ENCODE results near the gene RPL22. TPM values are rescaled to one million over a fixed set of nuclear protein-coding genes. Genes with fewer than 3 reads are reported as not detected.
A peak's percentile ranks its signal among the peaks of the same experiment; 100 is the strongest.

The RPL22 gene
- total RNA-seq, 1 experiment from 2014 or later, result 456 TPM

DNA sequence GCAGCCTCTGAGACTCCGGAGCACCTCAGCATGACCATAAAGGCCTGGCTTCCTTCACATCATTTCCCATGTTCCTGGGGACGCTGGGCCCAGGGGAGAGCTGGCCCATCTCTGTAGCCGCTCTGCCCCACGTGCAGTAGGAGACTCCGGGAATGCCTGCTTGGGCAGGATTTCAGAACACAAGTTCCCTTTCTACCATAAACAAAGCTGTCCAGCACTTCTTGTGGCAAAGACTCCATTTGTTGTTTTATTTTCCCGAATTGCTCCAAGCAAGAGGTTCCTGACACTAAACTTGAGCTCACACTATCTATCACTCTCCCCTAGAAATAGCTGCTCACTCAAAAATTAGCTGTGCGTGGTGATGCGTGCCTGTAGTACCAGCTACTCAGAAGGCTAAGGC lies 41.2 kb downstream of the RPL22 start:
- Histone ChIP-seq H3K4me1 (ENCODE audit: control insufficient read depth in 1 of 2, insufficient read depth in 2 of 2, low read length in 2 of 2) (peaks cover 21 to 26% of the 10 kb centered on the region in 2 experiments), H3K4me3 (replicated peaks in 1 of 2; ENCODE audit: low read depth in 1 of 2, low read length in 2 of 2) (peak overlapping the region in 1 of 2 experiments; percentile 12; a peak in 2 of 4 replicates), H3K27ac (ENCODE audit: low read depth, low read length) (peak overlapping the region; percentile 50), H3K4me2 (ENCODE audit: low read length) (peak overlapping the region; percentile 71), H3K36me3 (ENCODE audit: control insufficient read depth in 1 of 2, insufficient read depth in 2 of 2, low read length in 2 of 2) (no peaks in the 10 kb centered on the region), H3K27me3 (ENCODE audit: insufficient read depth, low read length) (no peaks in the 10 kb centered on the region), H3K9ac (ENCODE audit: low read length) (peak overlapping the region; percentile 26), H3K79me2 (ENCODE audit: insufficient read depth, low read length) (no peaks in the 10 kb centered on the region), H3K9me3 (ENCODE audit: control insufficient read depth in 1 of 2, insufficient read depth in 1 of 2, low read depth in 1 of 2, low read length in 2 of 2) (no peaks in the 10 kb centered on the region), H4K20me1 (ENCODE audit: insufficient read depth) (no peaks in the 10 kb centered on the region), H3K9me2 (ENCODE audit: insufficient read depth) (no peaks in the 10 kb centered on the region), H2AFZ (ENCODE audit: low read depth, low read length, poor library complexity, severe bottlenecking) (no peak overlapping the region)
- no peak for TF ChIP-seq ELF1 (IDR thresholded peaks at IDR 0.05; ENCODE audit: borderline replicate concordance, low read depth)
- TF ChIP-seq EZH2 (IDR thresholded peaks at IDR 0.05), result no peak
- TF ChIP-seq SRF (IDR thresholded peaks at IDR 0.05; ENCODE audit: low read depth), result no peak
- TF ChIP-seq RAD21 (IDR thresholded peaks at IDR 0.05; ENCODE audit: low read depth), result no peak
- no peak for TF ChIP-seq POLR2A (IDR thresholded peaks at IDR 0.05; ENCODE audit: borderline replicate concordance, extremely low read depth, insufficient read depth, insufficient read length)
- no peak for TF ChIP-seq ZFX (IDR thresholded peaks at IDR 0.05)
- TF ChIP-seq YY1 (IDR thresholded peaks at IDR 0.05; ENCODE audit: extremely low read depth, insufficient replicate concordance, low read depth, low read length), result no peak
- TF ChIP-seq FOSL1 (IDR thresholded peaks at IDR 0.05; ENCODE audit: low read depth), result no peak
- no peak for TF ChIP-seq EGR1 (IDR thresholded peaks at IDR 0.05; ENCODE audit: low read depth)
- TF ChIP-seq CBX3 (IDR thresholded peaks at IDR 0.05; ENCODE audit: low read depth), result no peak
- no peak for TF ChIP-seq ATF3 (IDR thresholded peaks at IDR 0.05)
- RAD21 ChIA-PET (ENCODE audit: low non-redundant PET in 1 of 2, low total read pairs in 2 of 2, uncharacterized antibody in 2 of 2, unreplicated experiment in 2 of 2), result no interaction called here
- intact Hi-C loops (cut with micrococcal nuclease), result no loop called here
- no TSS peak for BruUV-seq (replicated peaks)
- POLR2A ChIA-PET, result no interaction called here
- CTCF ChIA-PET, result interaction anchor here (1.7 kb wide), 1 partner anchor 47 kb away, joined by 6 read pairs; no protein-coding TSS in a partner anchor
- no peak for DNase-seq (ENCODE audit: low read depth, low spot score)
- ATAC-seq, result no peak

GRCh38 chr1:6157528-6158174 lies 41.7 kb downstream of the RPL22 start:
- no peaks in the 10 kb centered on the region for H3K9me3 ChIP-seq (ENCODE audit: control insufficient read depth in 1 of 2, insufficient read depth in 1 of 2, low read depth in 1 of 2, low read length in 2 of 2)
- no peaks in the 10 kb centered on the region for H4K20me1 ChIP-seq (ENCODE audit: insufficient read depth)
- peak overlapping the region; percentile 26 for H3K9ac ChIP-seq (ENCODE audit: low read length)
- no peaks in the 10 kb centered on the region for H3K36me3 ChIP-seq (ENCODE audit: control insufficient read depth in 1 of 2, insufficient read depth in 2 of 2, low read length in 2 of 2)
- H2AFZ ChIP-seq (ENCODE audit: low read depth, low read length, poor library complexity, severe bottlenecking), result no peak overlapping the region
- peak; percentile 75 for DNase-seq (ENCODE audit: low read depth, low spot score)
- peak overlapping the region in 1 of 2 experiments; percentile 12; a peak in 2 of 4 replicates for H3K4me3 ChIP-seq (replicated peaks in 1 of 2; ENCODE audit: low read depth in 1 of 2, low read length in 2 of 2)
- intact Hi-C loops (cut with micrococcal nuclease), result no loop called here
- CTCF ChIA-PET, result interaction anchor here (1.0 to 1.7 kb wide), 2 partner anchors 47 to 104 kb away, joined by 3 to 6 read pairs; no protein-coding TSS in a partner anchor
- peaks cover 21 to 26% of the 10 kb centered on the region in 2 experiments for H3K4me1 ChIP-seq (ENCODE audit: control insufficient read depth in 1 of 2, insufficient read depth in 2 of 2, low read length in 2 of 2)
- ATAC-seq, result peak; percentile 93
- H3K9me2 ChIP-seq (ENCODE audit: insufficient read depth), result no peaks in the 10 kb centered on the region
- H3K4me2 ChIP-seq (ENCODE audit: low read length), result peak overlapping the region; percentile 71
- RAD21 ChIA-PET (ENCODE audit: low non-redundant PET in 1 of 2, low total read pairs in 2 of 2, uncharacterized antibody in 2 of 2, unreplicated experiment in 2 of 2), result no interaction called here
- POLR2A ChIA-PET, result no interaction called here
- H3K27ac ChIP-seq (ENCODE audit: low read depth, low read length), result peak overlapping the region; percentile 50
- no peaks in the 10 kb centered on the region for H3K79me2 ChIP-seq (ENCODE audit: insufficient read depth, low read length)
- no TSS peak for BruUV-seq (replicated peaks)
- H3K27me3 ChIP-seq (ENCODE audit: insufficient read depth, low read length), result no peaks in the 10 kb centered on the region
- TF ChIP-seq SP1 (IDR thresholded peaks at IDR 0.05; ENCODE audit: low read depth) (peak; percentile 83), MAX (IDR thresholded peaks at IDR 0.05) (no peak; the same call in 1 of the 2 replicates), EZH2 (IDR thresholded peaks at IDR 0.05) (no peak), CBX3 (IDR thresholded peaks at IDR 0.05; ENCODE audit: low read depth) (no peak; the same call in 1 of the 2 replicates), POLR2AphosphoS5 (IDR thresholded peaks at IDR 0.05; ENCODE audit: low read depth, low read length) (peak; percentile 40; the same call in 1 of the 2 replicates), TCF7L2 (IDR thresholded peaks at IDR 0.05; ENCODE audit: borderline replicate concordance, extremely low read depth, insufficient read depth, insufficient read length) (peak; percentile 47)
